Activated CD8-positive, alpha-beta memory T cell treated with anti-CD3 and anti-CD28 coated beads, Interleukin-2, amount 50 U/mL, for 24 hours (primary cell): ENCODE measurements around the gene ALK.
A peak's percentile ranks its signal among the peaks of the same experiment; 100 is the strongest.

ENCODE experiments used
- DNase-seq: peaks from one replicate; pipeline ENCODE4 v3.0.0-alpha.2; 2020; ENCODE audit errors: extremely low read depth

The ALK gene

GRCh38 chr2:29921560-29921915 lies at the start of gene ALK:
Gene ALK, minus strand, starts transcription at chr2:29921586. Its CDS starts 927 bp downstream, at chr2:29920659.
- DNase-seq: peak; percentile 27

- DNase-seq: no peak
Measured at GRCh38 chr2:29966266-29966665, 44.9 kb upstream of the ALK start.

DNA sequence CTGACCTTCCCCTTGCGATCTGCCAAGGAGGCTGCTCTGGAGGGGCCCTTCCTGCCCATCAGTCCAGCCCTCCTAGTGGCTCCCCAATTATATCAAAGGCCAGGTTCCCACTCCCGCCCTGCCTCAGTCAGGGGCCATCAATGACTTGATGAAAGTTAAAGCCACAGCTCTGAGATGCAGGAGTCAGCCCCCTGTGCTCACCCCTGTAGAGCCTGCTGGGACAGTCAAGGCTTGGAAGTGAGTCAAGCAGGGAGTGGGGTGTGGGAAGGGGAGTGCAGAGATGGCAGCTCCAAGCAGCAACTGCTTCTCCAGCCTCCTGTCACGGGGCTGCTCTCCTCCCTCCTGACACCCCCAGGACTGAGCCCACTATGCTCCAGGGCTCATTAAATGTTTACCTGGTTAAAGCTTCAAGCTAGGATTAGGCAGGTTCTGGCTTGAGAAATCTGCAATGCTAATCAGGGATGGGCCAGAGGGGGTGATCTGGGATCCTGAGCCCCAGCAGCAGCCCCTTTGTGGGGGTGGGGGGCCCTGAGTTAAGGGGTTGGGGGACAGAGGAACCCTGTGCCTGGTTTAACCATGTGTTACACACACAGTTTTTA lies 42.7 kb upstream of the ALK start:
- DNase-seq: no peak

DNA sequence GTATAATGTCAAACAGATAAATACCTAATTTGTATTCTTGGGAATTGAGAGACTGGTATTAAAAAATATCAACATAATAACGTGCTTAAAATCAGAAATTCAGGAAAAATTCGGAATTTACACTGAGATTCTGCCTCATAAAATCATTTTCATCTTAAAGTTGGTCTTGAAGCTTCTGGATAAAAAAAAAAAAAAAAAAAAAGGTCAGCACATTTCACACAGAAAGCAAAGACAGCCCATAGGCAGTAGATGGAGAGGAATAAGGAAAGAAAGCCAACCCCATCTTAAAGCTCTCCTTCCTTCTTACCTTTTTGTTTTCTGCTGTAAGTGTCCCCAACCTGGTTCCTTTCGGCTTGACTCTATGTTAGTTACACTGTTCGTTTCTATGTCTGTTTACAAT lies 41.5 kb upstream of the ALK start:
- no peak for DNase-seq

DNA sequence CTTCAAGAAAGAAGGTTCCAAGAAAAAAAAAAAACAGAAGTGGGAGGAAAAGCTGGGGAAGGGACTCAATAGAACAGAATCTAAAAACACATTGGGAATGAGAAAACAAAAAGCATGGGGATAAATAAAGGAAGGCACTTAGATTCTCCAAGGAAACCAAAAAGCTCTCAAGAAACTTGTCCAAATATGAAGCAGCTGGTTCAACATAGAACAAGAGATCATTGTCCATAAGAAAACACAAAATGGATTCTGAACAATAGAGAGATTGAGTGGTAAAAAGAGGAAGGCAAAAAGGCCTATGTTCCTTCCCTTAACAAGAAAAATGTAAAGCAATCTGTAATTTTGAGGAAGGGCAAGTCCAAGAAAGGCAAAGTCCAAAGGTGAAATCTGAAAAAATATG lies 32.9 kb upstream of the ALK start:
- DNase-seq: no peak

GRCh38 chr2:29952973-29953372 lies 31.6 kb upstream of the ALK start:
- DNase-seq: no peak

- no peak for DNase-seq
Measured at GRCh38 chr2:29951576-29951975, 30.2 kb upstream of the ALK start.

DNA sequence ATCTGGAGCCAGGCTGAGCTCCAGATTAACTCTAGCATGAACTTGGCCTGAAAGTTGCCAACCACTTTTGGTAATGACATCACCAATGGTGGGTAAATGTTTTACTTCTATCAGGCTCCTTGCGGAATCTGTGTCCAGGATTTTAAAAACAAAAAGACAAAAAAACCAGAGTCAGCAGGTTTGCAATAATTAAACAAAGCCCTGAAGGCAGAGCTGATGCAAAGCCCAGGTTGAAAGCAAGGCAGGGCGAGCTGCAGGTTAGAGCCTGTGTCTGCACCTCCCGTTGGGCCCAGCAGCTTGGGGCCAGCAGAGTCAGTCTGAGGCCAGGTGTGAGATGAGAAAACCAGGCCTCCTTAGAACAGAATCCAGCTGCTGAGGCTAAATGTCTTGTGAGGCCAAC lies 29.1 kb upstream of the ALK start:
- DNase-seq: no peak

- no peak for DNase-seq
Measured at GRCh38 chr2:29949042-29949441, 27.7 kb upstream of the ALK start.

DNA sequence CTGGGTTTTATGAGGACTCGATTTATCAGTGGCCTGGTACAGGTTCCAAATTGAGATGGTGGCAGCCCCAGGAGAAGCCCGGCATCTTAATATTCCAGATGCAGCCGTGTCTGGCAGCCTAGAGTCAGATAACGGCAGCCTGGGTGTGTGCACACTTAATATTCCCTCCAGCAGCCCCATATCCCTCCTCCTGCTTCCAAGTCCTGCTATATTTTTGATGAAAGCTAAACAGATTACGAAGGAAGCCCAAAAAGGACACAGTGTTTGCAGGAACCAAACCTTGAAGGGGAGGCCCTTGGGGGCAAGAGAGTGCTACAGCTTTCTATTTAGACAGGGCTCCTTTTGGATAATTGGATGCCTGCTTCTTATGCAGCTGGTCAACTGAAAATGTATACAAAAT lies 25.1 kb upstream of the ALK start:
- DNase-seq: no peak

DNA sequence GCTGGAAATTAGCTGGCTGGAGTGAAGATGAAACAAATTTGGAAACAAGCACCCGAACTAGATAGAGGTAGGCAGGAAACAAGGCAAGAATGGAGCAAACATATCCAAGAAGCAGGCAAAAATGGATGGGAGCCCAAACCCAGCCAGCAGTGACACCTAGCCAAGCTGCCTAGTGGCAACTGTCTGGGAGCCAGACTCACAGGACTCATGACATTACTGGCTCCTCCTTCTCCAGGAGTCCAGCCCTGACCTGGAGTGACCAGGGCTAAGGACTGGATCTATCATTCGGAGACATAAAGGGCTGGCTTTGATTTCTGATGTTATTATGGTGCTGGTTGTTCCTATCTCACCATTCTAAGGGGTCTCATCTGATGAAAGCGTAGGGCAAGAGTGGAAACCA lies 21.3 kb upstream of the ALK start:
- DNase-seq: no peak

GRCh38 chr2:29940706-29941105 lies 19.3 kb upstream of the ALK start:
- no peak for DNase-seq

- DNase-seq: no peak
Measured at GRCh38 chr2:29936020-29936419, 14.6 kb upstream of the ALK start.

DNA sequence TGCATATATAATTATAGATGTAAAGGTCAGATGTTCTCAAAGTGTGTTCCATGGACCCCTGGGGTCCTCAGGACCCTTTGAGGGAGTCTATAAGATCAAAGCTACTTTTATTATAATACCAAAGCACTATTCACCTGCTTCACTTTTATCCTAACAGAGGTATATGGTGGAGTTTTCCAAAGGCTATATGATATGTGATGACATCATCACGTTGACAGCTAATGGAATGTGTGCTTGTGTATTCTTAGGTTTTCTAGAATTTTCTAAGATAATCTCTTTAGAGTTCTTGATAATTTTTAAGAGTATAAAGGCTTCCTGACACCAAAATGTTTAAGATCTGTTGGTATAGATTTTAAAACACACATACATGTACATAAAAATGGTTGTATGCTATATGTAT lies 10.4 kb upstream of the ALK start:
- no peak for DNase-seq

DNA sequence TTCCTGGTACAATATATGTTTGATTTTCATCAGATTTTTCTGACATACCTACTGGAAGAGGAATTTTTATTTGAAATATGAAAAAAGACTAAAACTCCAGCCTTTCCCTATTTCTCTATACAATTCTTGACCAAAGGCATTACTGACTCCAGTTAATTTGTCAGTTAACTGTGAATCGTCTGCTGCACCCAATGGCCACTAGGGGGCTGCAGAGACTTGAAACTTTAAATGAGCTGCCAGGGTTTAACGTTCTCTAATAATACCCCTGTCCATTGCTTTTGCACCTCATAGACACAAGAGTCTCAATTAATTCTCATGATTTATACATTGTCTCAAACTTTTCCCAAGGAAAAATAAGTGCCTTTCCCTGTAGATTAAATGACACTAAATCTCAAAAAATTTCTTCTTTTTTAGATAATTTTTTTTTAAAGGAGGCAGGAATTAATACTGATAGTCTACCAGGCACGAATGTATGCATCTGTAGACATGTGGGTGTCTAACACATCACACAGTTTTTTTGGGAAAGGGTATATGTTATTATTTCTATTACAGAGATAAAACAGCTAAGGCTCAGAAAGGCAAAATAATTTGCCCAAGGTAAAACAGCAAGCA lies 1.8 kb upstream of the ALK start:
- peak; percentile 25 for DNase-seq

DNA sequence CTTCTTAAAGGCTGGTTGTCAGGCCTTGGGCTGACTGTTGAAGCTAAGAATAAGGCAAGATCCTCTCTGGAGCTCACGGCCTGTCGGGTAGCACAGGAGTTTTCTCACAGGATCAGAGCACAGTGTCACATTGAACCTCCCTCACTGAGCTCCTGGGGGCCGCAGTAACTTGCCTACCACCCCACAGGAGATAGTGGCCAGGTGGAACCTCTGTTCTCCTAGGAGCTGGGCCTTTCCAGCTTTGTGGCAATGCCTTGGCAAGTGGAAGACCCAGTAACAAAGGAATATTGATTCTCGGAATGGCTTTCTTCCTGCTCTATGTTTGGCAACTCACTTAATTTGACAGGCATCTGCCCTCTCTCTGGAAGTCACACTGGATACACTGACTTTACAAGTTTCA lies 1.2 kb upstream of the ALK start:
- no peak for DNase-seq

DNA sequence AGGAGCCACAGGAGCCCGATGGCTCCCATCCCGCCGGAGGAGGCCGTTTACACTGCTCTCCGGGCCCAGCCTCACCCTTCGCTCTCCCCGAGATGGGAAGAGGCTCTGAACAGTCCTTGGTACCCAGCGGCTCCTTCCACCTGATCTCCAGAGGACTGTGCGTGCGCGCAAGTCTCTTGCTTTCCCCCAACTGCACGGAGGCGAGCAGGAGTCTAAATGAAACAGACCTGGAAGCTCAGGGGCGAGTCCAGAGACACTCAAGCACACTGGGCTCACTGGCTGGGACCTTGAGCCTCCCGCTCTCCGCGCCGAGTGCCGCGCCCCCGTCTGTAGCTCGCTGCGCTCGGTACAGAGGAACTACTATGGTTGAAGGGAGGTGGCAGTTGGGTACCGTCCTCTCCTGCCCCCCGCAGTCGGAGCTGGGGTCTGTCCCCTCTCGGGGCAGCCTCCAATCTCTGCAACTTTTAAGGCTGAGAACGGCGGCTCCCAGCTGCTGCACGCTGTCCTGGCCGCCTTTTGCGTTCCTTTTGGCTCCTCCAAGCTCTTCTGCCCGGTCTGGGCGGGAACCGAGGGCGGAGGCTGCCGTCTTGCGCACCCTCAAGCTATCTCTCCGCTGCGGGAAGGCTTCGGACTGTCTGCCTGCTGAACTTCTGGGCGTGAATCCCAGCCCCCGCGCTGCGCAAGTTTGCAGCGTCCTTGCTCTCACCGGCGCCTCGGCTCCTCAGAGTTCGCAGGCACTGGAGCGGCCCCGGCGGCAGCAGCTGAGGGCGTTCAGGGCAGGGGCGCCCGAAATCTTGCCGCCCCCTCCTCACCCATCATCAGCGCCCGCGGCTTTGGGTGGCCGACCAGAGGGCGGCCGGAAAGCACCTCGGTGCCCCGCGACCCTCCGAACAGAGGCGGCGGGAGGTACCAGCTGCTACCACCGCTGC lies 491 bp downstream of the ALK start:
- DNase-seq: no peak

DNA sequence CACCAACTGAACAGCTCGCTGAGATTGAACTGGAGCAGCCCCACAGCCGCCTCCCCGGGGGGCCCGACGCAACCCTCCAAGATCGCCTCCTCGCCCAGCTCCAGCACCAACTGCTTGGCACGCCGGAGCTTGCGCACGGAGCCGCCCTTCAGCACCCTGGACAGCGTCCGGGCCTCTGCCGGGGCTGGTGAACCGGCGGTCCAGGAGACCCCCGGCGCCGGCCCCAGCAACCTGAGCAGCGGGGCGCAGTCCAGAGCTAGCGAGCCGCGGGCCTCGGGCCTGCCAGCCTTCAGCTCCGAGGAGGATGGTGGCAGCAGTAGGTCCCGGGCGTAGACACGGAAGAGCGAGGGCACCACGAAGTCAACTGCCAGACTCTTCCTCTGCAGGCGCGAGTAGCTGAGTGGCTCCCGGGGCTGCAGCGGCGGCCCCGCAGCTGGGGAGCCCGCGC lies 1.2 kb downstream of the ALK start:
- DNase-seq: peak; percentile 2

- DNase-seq: no peak
Measured at GRCh38 chr2:29918941-29919340, 2.4 kb downstream of the ALK start.

DNA sequence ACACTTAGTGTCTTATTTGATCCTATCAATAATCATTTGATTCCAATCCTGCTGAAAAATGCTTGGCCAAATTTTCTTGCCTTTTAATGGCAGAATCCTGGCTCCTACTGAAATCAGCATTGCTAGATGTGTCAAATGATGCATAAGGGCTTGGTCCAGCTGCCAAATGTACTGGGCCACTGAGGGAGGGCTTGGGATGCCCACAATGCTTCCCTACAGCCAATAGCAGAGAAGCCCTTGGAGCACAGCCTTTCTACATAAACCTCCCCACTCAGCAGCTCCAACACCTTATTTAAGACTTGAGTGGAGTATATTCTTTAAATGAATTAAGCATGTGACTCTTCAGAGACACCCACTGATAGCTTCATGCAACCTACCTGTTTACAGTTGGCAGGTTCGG lies 3.6 kb downstream of the ALK start:
- DNase-seq: no peak

DNA sequence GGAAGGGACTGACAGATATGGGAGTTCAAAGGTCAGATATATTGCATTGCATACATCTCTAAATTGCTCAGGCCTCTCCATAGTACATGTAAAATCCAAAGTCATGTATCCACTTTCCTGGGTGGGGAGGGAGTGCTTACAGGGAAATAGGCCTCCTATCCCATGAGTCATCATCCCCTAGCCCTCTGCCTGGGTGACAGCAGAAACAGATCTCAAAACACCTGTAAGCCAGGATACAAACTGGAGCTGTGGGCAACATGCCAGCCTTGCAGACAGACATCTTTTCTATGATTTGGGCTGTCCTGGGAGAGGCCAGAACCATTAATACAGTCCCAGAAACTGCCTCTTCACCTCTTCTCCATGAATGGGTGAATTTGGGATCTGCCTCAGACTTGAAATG lies 4.8 kb downstream of the ALK start:
- no peak for DNase-seq

- DNase-seq: no peak
Measured at GRCh38 chr2:29910960-29911359, 10.4 kb downstream of the ALK start.

DNA sequence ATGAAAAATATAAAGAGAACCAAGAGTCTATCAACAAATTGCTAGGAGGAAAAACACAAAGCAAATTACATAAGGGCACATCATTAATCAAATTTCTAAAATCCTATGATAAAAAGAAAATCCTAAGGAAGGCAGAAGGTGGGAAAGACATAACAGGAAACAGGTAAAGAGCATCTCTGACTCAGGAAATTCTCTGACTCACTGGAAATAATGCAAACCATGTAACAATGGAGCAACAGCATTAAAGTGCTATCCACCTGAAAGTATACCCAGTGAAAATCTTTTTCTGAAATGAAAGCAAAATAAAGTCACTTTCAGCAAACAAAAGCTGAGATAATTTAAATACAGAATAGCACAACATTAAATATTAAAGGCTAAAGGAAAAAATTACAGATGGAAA lies 10.9 kb downstream of the ALK start:
- no peak for DNase-seq
